ENCODE data around the gene B3GNT8. TPM values are rescaled to one million over a fixed set of nuclear protein-coding genes. Genes with fewer than 3 reads are reported as not detected.
A peak's percentile ranks its signal among the peaks of the same experiment; 100 is the strongest.

B3GNT8 gene
- total and polyA plus RNA-seq, 2 of the 4 experiments (the other 2 are of a cell fraction): 0.36 TPM

DNA sequence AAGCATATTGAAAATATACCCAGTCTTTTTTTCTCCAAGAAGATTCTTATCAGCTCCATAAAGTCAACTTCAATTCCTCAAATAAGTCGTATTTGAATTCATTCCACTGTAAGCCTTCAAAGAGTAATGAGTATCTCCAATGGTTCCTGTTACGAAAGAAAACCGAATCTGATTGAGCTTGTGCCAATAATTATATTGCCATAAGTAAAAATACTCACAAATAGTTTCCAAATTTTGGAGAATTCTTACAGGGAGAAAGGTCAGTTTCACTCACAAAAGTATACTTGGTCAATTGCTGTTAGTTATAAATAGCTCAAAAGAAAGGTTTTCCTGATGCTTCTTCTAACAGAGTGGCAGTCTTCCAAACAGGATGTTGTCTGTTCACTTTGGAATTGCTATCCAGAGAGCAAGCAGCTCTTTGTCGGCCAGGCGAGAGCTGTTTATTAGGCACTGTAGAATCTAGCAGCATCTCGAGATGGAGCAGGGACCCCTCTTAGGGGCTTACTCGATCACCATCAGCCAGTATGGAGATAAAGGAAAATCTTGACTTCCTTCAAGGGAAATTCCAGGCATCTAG, 29.3 kb upstream of the B3GNT8 start:
- Histone ChIP-seq H2BK120ac (ENCODE audit: low read depth, low read length) (peak overlapping the region; percentile 39; the same call in 1 of the 2 replicates), H3K4me3 (ENCODE audit: insufficient read depth, low read depth, low read length) (no peak overlapping the region), H3K56ac (ENCODE audit: extremely low read depth, insufficient read depth, low read length) (no peak overlapping the region), H4K5ac (ENCODE audit: low read depth, low read length) (no peak overlapping the region), H3K4me2 (ENCODE audit: low read depth, low read length) (peak overlapping the region; percentile 2; the same call in 1 of the 2 replicates), H2BK20ac (ENCODE audit: low read depth, low read length) (no peak overlapping the region), H3K4me1 (ENCODE audit: control insufficient read depth, insufficient read depth, low read length) (no peaks in the 10 kb centered on the region), H3K18ac (ENCODE audit: low read depth, low read length) (no peak overlapping the region), H3K9me3 (ENCODE audit: control insufficient read depth, insufficient read depth, low read length) (no peaks in the 10 kb centered on the region), H3K23ac (ENCODE audit: low read depth, low read length) (no peak overlapping the region), H4K91ac (ENCODE audit: insufficient read depth, low read depth, low read length) (no peak overlapping the region), H3K36me3 (ENCODE audit: control insufficient read depth, insufficient read depth, low read length) (no peaks in the 10 kb centered on the region), H3K9me1 (ENCODE audit: insufficient read depth, low read length) (no peaks in the 10 kb centered on the region), H2AK5ac (ENCODE audit: low read depth, low read length) (no peak overlapping the region), H3K4ac (ENCODE audit: low read depth, low read length) (peak overlapping the region; percentile 40; the same call in 1 of the 2 replicates), H2AK9ac (replicated peaks; ENCODE audit: low read depth, low read length, poor library complexity) (no peak overlapping the region), H3K27ac (ENCODE audit: insufficient read depth, low read length) (no peak overlapping the region), H3K14ac (replicated peaks; ENCODE audit: low read depth, low read length) (no peak overlapping the region), H2BK5ac (ENCODE audit: low read depth, low read length, poor library complexity, severe bottlenecking) (no peak overlapping the region), H4K8ac (ENCODE audit: low read depth in 2 of 2, low read length in 2 of 2) (no peak overlapping the region; a peak in 1 of 4 replicates), H3K27me3 (ENCODE audit: control insufficient read depth, insufficient read depth, low read length) (no peaks in the 10 kb centered on the region; the same call in 1 of the 2 replicates), H2AFZ (replicated peaks; ENCODE audit: low read length, poor library complexity) (peak overlapping the region; percentile 63), H3K79me1 (ENCODE audit: low read depth in 1 of 2, low read length in 2 of 2) (no peaks in the 10 kb centered on the region), H3K9ac (ENCODE audit: low read depth, low read length) (no peak overlapping the region), H2BK15ac (ENCODE audit: low read depth, low read length) (no peak overlapping the region), H4K20me1 (ENCODE audit: insufficient read depth, low read length) (no peaks in the 10 kb centered on the region)
- peak; percentile 54; the same call in 1 of the 2 replicates for ATAC-seq (ENCODE audit: low read depth)
- dilution Hi-C loops (cut with HindIII; ENCODE audit: low sequenced_read_pairs, unreplicated experiment) (no loop called here), intact Hi-C loops (cut with micrococcal nuclease) (no loop called here), in situ Hi-C loops (cut with MboI; ENCODE audit: low sequenced_read_pairs) (no loop called here)
- TF ChIP-seq SMC3 (IDR thresholded peaks at IDR 0.05; ENCODE audit: low read depth, low read length) (no peak), RFX5 (IDR thresholded peaks at IDR 0.05; ENCODE audit: low read depth, low read length) (no peak), MXI1 (IDR thresholded peaks at IDR 0.05; ENCODE audit: borderline replicate concordance, low read depth, low read length) (no peak), CHD1 (IDR thresholded peaks at IDR 0.05; ENCODE audit: low read depth, low read length) (no peak), POLR2A (IDR thresholded peaks at IDR 0.05; ENCODE audit: low read depth, low read length) (no peak), BHLHE40 (IDR thresholded peaks at IDR 0.05; ENCODE audit: low read depth, low read length) (no peak), RAD21 (IDR thresholded peaks at IDR 0.05; ENCODE audit: low read length) (no peak), NFE2L2 (IDR thresholded peaks at IDR 0.05; ENCODE audit: low read depth, low read length) (no peak), MAFK (IDR thresholded peaks at IDR 0.05; ENCODE audit: low read depth, low read length) (no peak), CEBPB (IDR thresholded peaks at IDR 0.05; ENCODE audit: low read depth, low read length) (no peak)
- TF ChIP-seq, protein P1, sequence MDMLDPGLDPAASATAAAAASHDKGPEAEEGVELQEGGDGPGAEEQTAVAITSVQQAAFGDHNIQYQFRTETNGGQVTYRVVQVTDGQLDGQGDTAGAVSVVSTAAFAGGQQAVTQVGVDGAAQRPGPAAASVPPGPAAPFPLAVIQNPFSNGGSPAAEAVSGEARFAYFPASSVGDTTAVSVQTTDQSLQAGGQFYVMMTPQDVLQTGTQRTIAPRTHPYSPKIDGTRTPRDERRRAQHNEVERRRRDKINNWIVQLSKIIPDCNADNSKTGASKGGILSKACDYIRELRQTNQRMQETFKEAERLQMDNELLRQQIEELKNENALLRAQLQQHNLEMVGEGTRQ (IDR thresholded peaks at IDR 0.05; ENCODE audit: low read depth, low read length): no peak
- CTCF ChIA-PET: interaction anchor here (1.8 kb wide), 1 partner anchor 116 kb away, joined by 4 read pairs; no protein-coding TSS in a partner anchor
- DNase-seq: peak; percentile 56
- no CpG with 5 or more reads among the region's 7 CpGs for WGBS, 2 experiments (ENCODE audit: extremely low coverage in 2 of 2, insufficient read length in 1 of 2)
- POLR2A ChIA-PET (ENCODE audit: unreplicated experiment): no interaction called here
- BruUV-seq (replicated peaks): no TSS peak
